SK-MEL-5 (cell line): ENCODE measurements around the gene KIF26B. TPM values are rescaled to one million over a fixed set of nuclear protein-coding genes. Genes with fewer than 3 reads are reported as not detected.

Experiments used
- DNase-seq: peaks from one replicate; pipeline ENCODE4 v3.0.0-alpha.2; 2016; ENCODE audit warnings: low read depth, low spot score
- in situ Hi-C: cut with HindIII; loops from 2 replicates; pipeline ENCODE4 v1.10.0; 2016; ENCODE audit warnings: low sequenced_read_pairs, high pct_unique_total_duplicates, low pct_unique_long_range_greater_than_20kb
- total RNA-seq: library from RNA; depleted of rRNA; stranded (reverse); fragments of >200 nt; shearing (Covaris generic); gene quantifications from 2 replicates; pipeline ENCODE4 v1.2.3, GENCODE V29; 2014

The KIF26B gene
- total RNA-seq, 1 experiment from 2014 or later = 1.5 TPM

DNA sequence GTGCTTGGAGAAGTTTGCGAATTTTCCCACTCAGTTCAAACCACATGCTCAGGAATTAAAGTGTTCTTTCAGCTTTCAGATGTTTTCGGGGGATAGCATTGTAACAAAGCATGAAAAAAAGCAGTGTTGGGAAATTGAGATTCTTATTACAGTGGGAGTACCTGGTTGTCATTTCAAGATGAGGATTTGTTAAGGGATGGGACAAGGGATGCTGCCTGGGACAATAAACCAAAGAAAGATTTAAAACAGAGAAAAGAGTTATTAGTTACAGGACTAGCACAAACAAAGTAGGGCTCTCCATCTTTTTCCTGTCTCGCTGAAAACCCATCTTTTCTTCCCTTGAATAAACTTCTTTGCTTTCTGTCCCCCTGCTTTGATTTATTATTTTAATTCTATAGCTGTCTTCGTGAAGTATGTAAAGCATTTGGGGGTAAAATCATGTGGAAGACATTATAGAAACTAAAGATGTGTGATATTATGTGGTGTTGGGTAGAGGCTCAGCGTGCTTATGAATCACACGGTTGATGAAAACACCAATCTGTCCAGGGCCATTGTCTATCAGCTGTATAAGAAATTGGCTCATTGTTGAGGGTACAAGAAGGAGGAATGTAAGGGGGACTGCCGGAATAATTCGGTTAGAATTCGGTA is 277.6 kb downstream of the KIF26B start:
- in situ Hi-C loops = no loop called here
- DNase-seq = no peak

DNA sequence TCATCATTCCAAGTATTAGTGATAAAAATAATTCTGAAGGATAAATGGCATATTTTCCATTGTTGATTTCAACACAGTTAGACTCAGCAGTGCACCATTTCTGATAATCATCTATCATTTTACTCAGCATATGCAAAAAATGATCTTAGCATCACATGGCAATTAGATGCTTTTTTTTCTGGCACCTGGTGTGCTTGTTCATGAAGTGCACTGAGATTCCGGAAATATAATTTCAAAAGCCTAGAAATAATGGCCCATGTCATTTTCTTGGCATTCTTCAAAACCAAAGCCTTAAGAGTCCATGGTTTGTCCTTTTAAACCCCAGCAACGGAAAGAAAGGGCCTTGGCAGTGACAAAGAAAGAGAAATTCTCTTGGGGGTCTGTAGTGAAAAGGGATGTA is 278.8 kb downstream of the KIF26B start:
- in situ Hi-C loops = no loop called here
- DNase-seq = no peak

DNA sequence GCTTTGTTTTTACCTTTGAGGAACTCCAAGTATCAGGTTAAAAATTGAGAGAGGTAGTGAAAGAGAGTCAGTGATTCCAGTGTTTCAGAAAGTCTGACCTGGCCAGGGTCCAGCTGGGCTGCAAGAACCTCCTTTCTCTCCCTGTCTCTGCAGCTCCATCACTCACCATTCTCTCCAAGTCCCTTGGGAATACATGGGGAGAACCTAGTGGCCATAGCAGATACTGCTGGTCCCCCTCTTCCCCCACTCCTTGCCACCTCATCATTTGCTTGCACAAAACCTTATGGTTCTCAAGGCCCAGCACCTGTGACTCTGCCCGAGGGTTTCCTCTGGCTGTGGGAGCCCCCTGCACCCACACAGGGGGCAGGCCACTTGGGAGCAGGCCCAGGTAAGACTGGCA is 279.5 kb downstream of the KIF26B start:
- peak; percentile 37 for DNase-seq
- in situ Hi-C loops = no loop called here

GRCh38 chr1:245436407-245436806 is 281.6 kb downstream of the KIF26B start:
- DNase-seq = no peak
- in situ Hi-C loops = no loop called here

DNA sequence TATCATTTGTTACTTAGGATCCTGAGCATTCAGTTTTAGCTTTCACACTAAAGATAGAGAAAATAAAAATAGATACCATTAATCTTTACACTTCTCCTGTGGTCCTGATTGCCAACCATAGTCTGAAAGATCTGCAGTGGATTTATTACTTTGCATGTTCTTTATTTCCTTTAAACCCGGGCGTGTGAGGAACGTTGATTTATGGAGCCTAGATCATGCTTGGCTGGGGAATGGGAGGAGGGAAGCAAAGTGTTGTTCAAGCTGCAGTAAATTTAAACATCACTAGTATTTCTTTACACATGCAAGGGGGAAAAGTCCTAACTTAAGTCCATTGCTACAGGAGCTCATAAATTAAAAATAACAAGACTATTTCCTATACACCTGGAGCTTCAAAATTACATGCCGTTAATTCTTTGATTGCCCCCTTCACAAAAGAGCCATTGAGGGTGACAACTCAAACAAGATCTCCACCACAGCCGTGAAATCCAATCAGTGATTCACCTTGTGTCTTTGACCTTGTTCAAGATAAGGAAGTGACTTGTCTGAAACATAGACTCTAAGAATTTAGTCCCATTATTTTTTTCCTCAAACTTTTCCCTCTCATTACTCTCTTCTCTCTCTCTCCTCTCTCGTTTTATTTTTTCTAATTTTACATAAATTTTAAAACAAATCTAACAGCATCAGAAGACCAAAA is 282.7 kb downstream of the KIF26B start:
- no peak for DNase-seq
- in situ Hi-C loops = no loop called here

GRCh38 chr1:245440922-245441321 is 286.1 kb downstream of the KIF26B start:
- no peak for DNase-seq
- in situ Hi-C loops = no loop called here

DNA sequence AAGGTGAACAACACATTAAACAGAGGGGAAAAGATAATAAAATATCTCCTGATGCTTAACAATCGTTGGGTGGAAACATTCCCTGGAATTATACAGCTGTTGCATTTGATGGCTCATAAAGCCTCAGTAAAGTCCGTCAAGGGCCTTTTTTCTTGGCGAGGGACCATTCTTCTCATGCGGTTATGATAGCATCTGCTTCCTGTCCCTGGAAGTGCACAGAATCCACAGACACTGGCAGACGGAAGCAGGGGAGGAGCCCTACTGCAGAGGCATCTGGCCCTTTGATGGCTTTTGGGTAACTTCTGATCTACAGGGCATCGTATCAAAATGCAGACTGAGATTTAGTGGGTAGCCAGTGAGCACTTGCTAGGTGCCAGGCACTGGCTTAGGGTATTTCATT is 286.9 kb downstream of the KIF26B start:
- in situ Hi-C loops = no loop called here
- DNase-seq = no peak

- in situ Hi-C loops = no loop called here
- DNase-seq = no peak
Observed at GRCh38 chr1:245444147-245444828, 289.5 kb downstream of the KIF26B start.

DNA sequence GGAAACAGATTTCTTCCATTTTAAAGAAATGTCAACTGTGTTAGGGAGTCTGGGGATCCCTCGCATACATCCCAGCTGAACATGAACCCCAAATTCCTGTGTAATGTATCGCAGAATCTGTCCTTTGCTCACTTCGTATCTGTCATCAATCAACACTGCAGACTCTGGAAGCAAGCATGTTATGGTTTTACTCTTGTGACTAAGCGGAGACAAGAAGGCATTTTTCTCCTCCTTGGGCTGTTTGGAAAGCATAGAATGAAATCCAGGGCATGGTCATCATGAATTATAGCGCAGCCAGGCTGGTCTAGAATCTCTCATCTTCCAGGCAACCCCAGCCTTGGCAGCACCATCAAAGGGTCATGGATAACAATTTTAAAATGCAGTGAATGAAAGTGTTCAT is 290.2 kb downstream of the KIF26B start:
- in situ Hi-C loops = no loop called here
- no peak for DNase-seq

- in situ Hi-C loops = no loop called here
- no peak for DNase-seq
Observed at GRCh38 chr1:245448531-245448930, 293.7 kb downstream of the KIF26B start.

GRCh38 chr1:245448975-245449431 is 294.2 kb downstream of the KIF26B start:
- no peak for DNase-seq
- in situ Hi-C loops = no loop called here

DNA sequence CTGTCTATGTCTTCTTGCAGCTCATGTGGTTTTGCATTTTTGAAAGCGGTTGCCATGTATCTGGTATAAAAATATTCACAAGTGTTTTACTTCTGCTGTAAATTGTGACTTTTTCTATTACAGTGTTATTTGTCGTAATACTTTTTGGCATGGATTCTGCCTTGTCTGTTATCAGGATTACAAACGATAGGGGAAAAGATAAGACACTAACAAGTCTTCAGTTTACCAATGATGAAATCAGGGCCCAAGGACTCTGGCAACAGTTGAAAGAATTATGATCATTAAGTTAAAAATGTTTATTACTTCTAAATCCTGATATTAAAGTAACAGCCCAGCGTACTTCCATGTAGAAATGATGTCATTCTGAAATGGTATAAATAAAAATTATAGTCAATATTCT is 298.8 kb downstream of the KIF26B start:
- in situ Hi-C loops = no loop called here
- no peak for DNase-seq

GRCh38 chr1:245454051-245454450 is 299.3 kb downstream of the KIF26B start:
- in situ Hi-C loops = no loop called here
- DNase-seq = no peak

DNA sequence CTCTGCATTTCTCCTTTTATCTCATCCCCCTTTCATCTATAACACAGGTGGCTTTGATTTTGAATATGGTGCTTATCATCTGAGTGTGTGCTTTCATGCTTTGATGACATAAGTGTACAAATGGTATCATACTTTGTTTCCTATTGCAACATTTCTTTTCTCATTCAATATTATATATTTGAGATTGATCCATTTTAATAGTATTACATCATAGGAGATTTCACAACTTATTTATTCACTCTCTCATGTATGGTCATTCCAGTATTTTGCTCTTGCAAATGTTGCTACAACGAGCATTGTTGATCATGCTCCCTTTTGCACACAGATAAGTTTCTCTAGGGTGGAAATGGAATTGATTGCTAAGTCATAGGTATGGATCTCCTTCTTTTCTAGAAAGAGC is 302.8 kb downstream of the KIF26B start:
- no peak for DNase-seq
- in situ Hi-C loops = no loop called here

GRCh38 chr1:245458234-245458633 is 303.4 kb downstream of the KIF26B start:
- no peak for DNase-seq
- in situ Hi-C loops = no loop called here

GRCh38 chr1:245458761-245459174 is 304.0 kb downstream of the KIF26B start:
- in situ Hi-C loops = no loop called here
- no peak for DNase-seq

DNA sequence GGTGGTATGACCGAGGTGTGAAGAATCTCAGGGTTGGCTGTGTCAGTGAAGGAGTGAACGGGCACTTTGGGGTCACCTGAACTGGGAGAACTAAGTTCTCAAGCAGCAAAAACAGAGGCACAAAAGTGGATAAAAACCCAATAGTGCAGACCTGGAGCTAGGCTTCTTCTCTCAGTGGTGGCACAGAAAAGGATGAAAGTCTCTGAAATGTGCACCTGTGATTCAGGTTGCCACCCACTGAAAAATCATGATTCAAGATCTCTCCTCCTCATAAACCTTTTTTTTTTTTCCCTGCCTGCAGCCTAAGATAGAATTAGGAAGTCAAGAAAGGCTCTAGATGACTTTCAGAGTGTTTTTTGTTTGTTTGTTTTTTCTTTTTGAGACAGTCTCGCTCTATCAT is 304.8 kb downstream of the KIF26B start:
- in situ Hi-C loops = no loop called here

GRCh38 chr1:245461681-245462080 is 306.9 kb downstream of the KIF26B start:
- no peak for DNase-seq
- in situ Hi-C loops = no loop called here

More for the DNA sequence above, 304.8 kb downstream of the KIF26B start:
- no peak for DNase-seq

GRCh38 chr1:245462161-245462560 is 307.4 kb downstream of the KIF26B start:
- DNase-seq = no peak
- in situ Hi-C loops = no loop called here
